WTC11 (cell line): ENCODE results near the gene KLHL29.

Experiments used
- CREB1 ChIP-seq: sonication (generic); formaldehyde crosslinking; IDR thresholded peaks from 2 replicates; pipeline ENCODE4 v1.8.0; 2023; ENCODE audit warnings: mild to moderate bottlenecking, missing genetic modification reagents
- CTCF ChIP-seq: fragments of 200-600 bp; IDR thresholded peaks from 2 replicates; pipeline ENCODE4 v1.8.0; 2022; ENCODE audit warnings: antibody characterized with exemption
- JAZF1 ChIP-seq: fragments of 250-450 bp; sonication (Bioruptor Pico); IDR thresholded peaks from 2 replicates; pipeline ENCODE4 v1.9.0; 2021; ENCODE audit warnings: moderate library complexity, mild to moderate bottlenecking, inconsistent platforms
- JUN ChIP-seq: sonication (generic); formaldehyde crosslinking; IDR thresholded peaks from 2 replicates; pipeline ENCODE4 v1.8.0; 2023; ENCODE audit warnings: mild to moderate bottlenecking, missing genetic modification reagents
- NR2C2 ChIP-seq: sonication (generic); formaldehyde crosslinking; IDR thresholded peaks from 2 replicates; pipeline ENCODE4 v1.8.0; 2022; ENCODE audit warnings: mild to moderate bottlenecking, missing genetic modification reagents
- RELA ChIP-seq: sonication (generic); formaldehyde crosslinking; IDR thresholded peaks from 2 replicates; pipeline ENCODE4 v1.8.1; 2022; ENCODE audit warnings: missing genetic modification reagents, mild to moderate bottlenecking, borderline replicate concordance
- SP1 ChIP-seq: sonication (generic); formaldehyde crosslinking; conservative IDR thresholded peaks from 2 replicates; pipeline ENCODE4 v1.8.1; 2022; ENCODE audit warnings: missing genetic modification reagents
- TEAD4 ChIP-seq: sonication (generic); formaldehyde crosslinking; IDR thresholded peaks from 2 replicates; pipeline ENCODE4 v1.8.0; 2022; ENCODE audit warnings: mild to moderate bottlenecking, missing genetic modification reagents
- USF2 ChIP-seq: sonication (generic); formaldehyde crosslinking; IDR thresholded peaks from 2 replicates; pipeline ENCODE4 v1.8.1; 2023; ENCODE audit warnings: mild to moderate bottlenecking, missing genetic modification reagents, moderate library complexity
- TF ChIP-seq, protein P1 (sequence below): sonication (generic); formaldehyde crosslinking; conservative IDR thresholded peaks from 2 replicates; pipeline ENCODE4 v1.8.1; 2022; ENCODE audit warnings: mild to moderate bottlenecking, missing genetic modification reagents
- TF ChIP-seq, protein P2 (sequence below): sonication (generic); formaldehyde crosslinking; IDR thresholded peaks from 2 replicates; pipeline ENCODE4 v1.8.0; 2023; ENCODE audit warnings: missing genetic modification reagents
- TF ChIP-seq, protein P3 (sequence below): sonication (generic); formaldehyde crosslinking; IDR thresholded peaks from 2 replicates; pipeline ENCODE4 v1.8.0; 2022; ENCODE audit warnings: mild to moderate bottlenecking, missing genetic modification reagents

DNA sequence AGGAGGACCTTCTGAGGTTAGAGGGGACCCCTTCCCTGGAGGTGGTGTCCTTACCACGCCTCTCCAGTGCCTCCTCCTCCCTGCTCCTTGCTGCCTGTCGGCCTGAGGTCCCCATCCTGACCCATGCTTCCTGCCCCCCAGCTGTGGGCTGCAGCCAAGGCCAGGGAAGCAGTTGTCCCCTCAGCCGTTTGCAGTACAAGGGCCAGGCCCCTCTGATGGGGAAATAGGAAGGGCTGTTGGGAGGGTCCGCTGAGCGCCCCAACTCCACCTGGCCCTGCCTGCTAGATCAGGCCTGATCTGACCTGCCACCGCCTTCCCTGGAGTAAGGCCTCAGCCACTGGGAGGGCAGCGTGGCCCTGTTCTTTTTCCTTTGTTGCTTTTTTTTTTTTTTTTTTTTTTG, 219.8 kb downstream of the KLHL29 start:
- no peak for TF ChIP-seq CTCF
- TF ChIP-seq, protein P1, sequence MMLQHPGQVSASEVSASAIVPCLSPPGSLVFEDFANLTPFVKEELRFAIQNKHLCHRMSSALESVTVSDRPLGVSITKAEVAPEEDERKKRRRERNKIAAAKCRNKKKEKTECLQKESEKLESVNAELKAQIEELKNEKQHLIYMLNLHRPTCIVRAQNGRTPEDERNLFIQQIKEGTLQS, result no peak
- TF ChIP-seq, protein P2, sequence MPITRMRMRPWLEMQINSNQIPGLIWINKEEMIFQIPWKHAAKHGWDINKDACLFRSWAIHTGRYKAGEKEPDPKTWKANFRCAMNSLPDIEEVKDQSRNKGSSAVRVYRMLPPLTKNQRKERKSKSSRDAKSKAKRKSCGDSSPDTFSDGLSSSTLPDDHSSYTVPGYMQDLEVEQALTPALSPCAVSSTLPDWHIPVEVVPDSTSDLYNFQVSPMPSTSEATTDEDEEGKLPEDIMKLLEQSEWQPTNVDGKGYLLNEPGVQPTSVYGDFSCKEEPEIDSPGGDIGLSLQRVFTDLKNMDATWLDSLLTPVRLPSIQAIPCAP, result no peak
- TF ChIP-seq USF2 (CRISPR knock-in tag), result no peak
- no peak for TF ChIP-seq CREB1
- TF ChIP-seq SP1 (CRISPR knock-in tag), result no peak
- no peak for TF ChIP-seq JUN (CRISPR knock-in tag)
- no peak for TF ChIP-seq TEAD4
- no peak for TF ChIP-seq RELA (CRISPR knock-in tag)
- TF ChIP-seq JAZF1 (CRISPR knock-in tag), result no peak
- TF ChIP-seq NR2C2, result no peak
- TF ChIP-seq, protein P3, sequence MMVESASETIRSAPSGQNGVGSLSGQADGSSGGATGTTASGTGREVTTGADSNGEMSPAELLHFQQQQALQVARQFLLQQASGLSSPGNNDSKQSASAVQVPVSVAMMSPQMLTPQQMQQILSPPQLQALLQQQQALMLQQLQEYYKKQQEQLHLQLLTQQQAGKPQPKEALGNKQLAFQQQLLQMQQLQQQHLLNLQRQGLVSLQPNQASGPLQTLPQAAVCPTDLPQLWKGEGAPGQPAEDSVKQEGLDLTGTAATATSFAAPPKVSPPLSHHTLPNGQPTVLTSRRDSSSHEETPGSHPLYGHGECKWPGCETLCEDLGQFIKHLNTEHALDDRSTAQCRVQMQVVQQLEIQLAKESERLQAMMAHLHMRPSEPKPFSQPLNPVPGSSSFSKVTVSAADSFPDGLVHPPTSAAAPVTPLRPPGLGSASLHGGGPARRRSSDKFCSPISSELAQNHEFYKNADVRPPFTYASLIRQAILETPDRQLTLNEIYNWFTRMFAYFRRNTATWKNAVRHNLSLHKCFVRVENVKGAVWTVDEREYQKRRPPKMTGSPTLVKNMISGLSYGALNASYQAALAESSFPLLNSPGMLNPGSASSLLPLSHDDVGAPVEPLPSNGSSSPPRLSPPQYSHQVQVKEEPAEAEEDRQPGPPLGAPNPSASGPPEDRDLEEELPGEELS (CRISPR knock-in tag), result no peak
